Trophoblast cell (in vitro differentiated cells and primary cell): ENCODE results near the gene FGR.

ENCODE experiments used
- DNase-seq, 2 donors: peaks; one replicate each; pipeline ENCODE4 v3.0.0-alpha.2; 2016
- H2AFZ ChIP-seq: 2 replicates; pipeline ENCODE4 v1.6.1; 2013; ENCODE audit warnings: low read length, moderate library complexity, mild to moderate bottlenecking; ENCODE audit not compliant: insufficient read depth, poor library complexity
- H2AK5ac ChIP-seq: 2 replicates; pipeline ENCODE4 v1.6.1; 2013; ENCODE audit warnings: mild to moderate bottlenecking, low read length
- H2BK120ac ChIP-seq: 2 replicates; pipeline ENCODE4 v1.6.1; 2013; ENCODE audit warnings: low read length, mild to moderate bottlenecking, moderate library complexity; ENCODE audit not compliant: insufficient read depth, poor library complexity
- H2BK12ac ChIP-seq: 2 replicates; pipeline ENCODE4 v1.6.1; 2013; ENCODE audit warnings: mild to moderate bottlenecking, low read length, moderate library complexity
- H2BK5ac ChIP-seq: 2 replicates; pipeline ENCODE4 v1.6.1; 2013; ENCODE audit warnings: low read length, low read depth, moderate library complexity, mild to moderate bottlenecking; ENCODE audit not compliant: poor library complexity
- H3K14ac ChIP-seq: 2 replicates; pipeline ENCODE4 v1.6.1; 2013; ENCODE audit warnings: mild to moderate bottlenecking, low read length
- H3K18ac ChIP-seq: 2 replicates; pipeline ENCODE4 v1.6.1; 2013; ENCODE audit warnings: mild to moderate bottlenecking, low read length
- H3K23ac ChIP-seq: 2 replicates; pipeline ENCODE4 v1.6.1; 2013; ENCODE audit warnings: low read length
- H3K27ac ChIP-seq: 2 replicates; pipeline ENCODE4 v1.5.1; 2013; ENCODE audit warnings: low read depth, mild to moderate bottlenecking, inconsistent platforms, low read length, moderate library complexity
- H3K27me3 ChIP-seq: 2 replicates; pipeline ENCODE4 v1.6.1; 2013; ENCODE audit warnings: inconsistent platforms, mild to moderate bottlenecking, low read length, moderate library complexity; ENCODE audit not compliant: insufficient read depth
- H3K36me3 ChIP-seq, 2 experiments: 1 replicate in 1 of 2; 2 replicates in 1 of 2; pipeline ENCODE4 v1.6.1; 2013; ENCODE audit warnings: low read length in 2 of 2, mild to moderate bottlenecking in 2 of 2, moderate library complexity in 1 of 2; ENCODE audit not compliant: insufficient read depth in 2 of 2, control insufficient read depth in 1 of 2
- H3K4ac ChIP-seq: 2 replicates; pipeline ENCODE4 v1.6.1; 2013; ENCODE audit warnings: low read depth, mild to moderate bottlenecking, low read length, moderate library complexity
- H3K4me1 ChIP-seq, 2 experiments: 1 replicate in 1 of 2; 2 replicates in 1 of 2; pipeline ENCODE4 v1.6.1; 2013; ENCODE audit warnings: low read length in 2 of 2, mild to moderate bottlenecking in 2 of 2, moderate library complexity in 1 of 2; ENCODE audit not compliant: insufficient read depth in 2 of 2, control insufficient read depth in 1 of 2
- H3K4me2 ChIP-seq: 2 replicates; pipeline ENCODE4 v1.6.1; 2013; ENCODE audit warnings: inconsistent platforms, mild to moderate bottlenecking, low read length, moderate library complexity
- H3K4me3 ChIP-seq: 2 replicates; pipeline ENCODE4 v1.5.1; 2013; ENCODE audit warnings: mild to moderate bottlenecking, low read depth, low read length, inconsistent platforms
- H3K79me1 ChIP-seq: one replicate; pipeline ENCODE4 v1.6.1; 2013; ENCODE audit warnings: low read length
- H3K79me2 ChIP-seq: 2 replicates; pipeline ENCODE4 v1.6.1; 2013; ENCODE audit warnings: low read length, mild to moderate bottlenecking; ENCODE audit not compliant: control insufficient read depth, insufficient read depth, poor library complexity
- H3K9ac ChIP-seq: 2 replicates; pipeline ENCODE4 v1.6.1; 2013; ENCODE audit warnings: mild to moderate bottlenecking, low read length
- H3K9me3 ChIP-seq: 2 replicates; pipeline ENCODE4 v1.6.1; 2013; ENCODE audit warnings: low read depth, mild to moderate bottlenecking, control low read depth, inconsistent platforms, low read length; ENCODE audit not compliant: insufficient read depth
- H4K12ac ChIP-seq: 2 replicates; pipeline ENCODE4 v1.6.1; 2013; ENCODE audit warnings: low read depth, mild to moderate bottlenecking, low read length, moderate library complexity
- H4K8ac ChIP-seq: 2 replicates; pipeline ENCODE4 v1.6.1; 2013; ENCODE audit warnings: low read depth, mild to moderate bottlenecking, low read length, moderate library complexity
- H4K91ac ChIP-seq: one replicate; pipeline ENCODE4 v1.6.1; 2013; ENCODE audit warnings: low read depth, mild to moderate bottlenecking, low read length, moderate library complexity
- WGBS: extraction: QIAGEN DNeasy Blood & Tissue Kit; methylation state at CpG from one replicate; pipeline ENCODE4 v1.1.7; 2013; ENCODE audit warnings: missing lambda C conversion rate; ENCODE audit not compliant: insufficient read length, insufficient coverage; ENCODE audit errors: extremely low coverage; 5-methylcytosine and 5-hydroxymethylcytosine counted together

FGR gene

DNA sequence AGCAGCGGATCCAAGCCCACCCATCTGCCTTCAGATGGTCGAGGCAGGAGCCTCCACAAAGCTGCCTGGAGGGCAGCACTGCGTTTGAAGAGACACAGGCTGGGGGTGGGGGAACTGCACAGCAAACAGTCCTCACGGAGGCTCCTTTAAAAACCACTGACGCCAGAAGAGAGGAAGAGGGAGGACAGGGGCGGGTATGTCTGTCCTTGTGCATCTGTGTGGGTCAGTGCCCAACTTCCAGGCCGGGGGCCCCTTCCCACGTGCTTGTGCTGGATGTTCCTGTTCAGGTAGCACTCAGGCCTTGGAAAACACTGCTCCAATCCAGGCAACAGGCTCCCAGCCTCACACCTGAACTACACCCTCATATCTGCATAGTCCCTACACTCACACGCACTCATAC is 38.7 kb downstream of the FGR start:
- Histone ChIP-seq H2BK12ac (peak overlapping the region; percentile 2), H3K27me3 (no peaks in the 10 kb centered on the region), H3K23ac (no peak overlapping the region), H3K36me3 (peaks cover 18 to 25% of the 10 kb centered on the region in 2 experiments), H4K12ac (no peak overlapping the region), H4K91ac (peak overlapping the region; percentile 76), H3K4ac (peak overlapping the region; percentile 89), H3K9me3 (peaks cover 10% of the 10 kb centered on the region), H4K8ac (no peak overlapping the region), H3K79me1 (peaks cover 43% of the 10 kb centered on the region), H3K18ac (peak overlapping the region; percentile 17), H3K79me2 (peaks cover 67% of the 10 kb centered on the region), H3K4me2 (peak overlapping the region; percentile 20), H3K27ac (peak overlapping the region; percentile 93), H2AK5ac (peak overlapping the region; percentile 29), H3K4me3 (no peak overlapping the region), H3K9ac (no peak overlapping the region), H2AFZ (no peak overlapping the region), H3K14ac (peak overlapping the region; percentile 25), H2BK120ac (peak overlapping the region; percentile 9), H2BK5ac (peak overlapping the region; percentile 15), H3K4me1 (peaks cover 76 to 83% of the 10 kb centered on the region in 2 experiments)
- no CpG with 5 or more reads among the region's 9 CpGs for WGBS
- DNase-seq: no peak

DNA sequence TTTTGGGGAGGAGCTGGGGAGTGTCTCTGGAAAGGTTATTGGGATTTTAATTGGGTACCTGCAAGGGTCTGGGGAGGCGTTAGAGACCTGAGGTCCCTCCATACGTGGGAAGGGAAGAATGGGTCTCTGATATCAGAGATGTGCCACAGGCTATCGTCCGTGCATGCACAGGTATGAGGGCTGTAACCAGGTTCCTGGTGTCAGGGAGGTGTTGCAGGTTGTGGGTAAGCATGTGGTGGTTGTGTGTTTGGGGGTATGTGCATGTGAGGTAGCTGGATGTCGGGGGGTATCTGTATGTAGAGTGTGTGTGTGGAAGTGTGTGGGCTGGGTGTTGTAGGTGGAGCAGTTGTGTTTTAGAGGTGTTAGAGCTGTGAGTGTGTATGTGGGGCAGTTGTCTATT is 39.4 kb downstream of the FGR start:
- Histone ChIP-seq H3K79me1 (peaks cover 43% of the 10 kb centered on the region), H3K4ac (peak overlapping the region; percentile 89), H3K9ac (no peak overlapping the region), H2BK5ac (peak overlapping the region; percentile 15), H3K4me1 (peaks cover 71 to 78% of the 10 kb centered on the region in 2 experiments), H3K4me3 (no peak overlapping the region), H2AK5ac (peak overlapping the region; percentile 0), H4K8ac (peak overlapping the region; percentile 41), H2BK120ac (peak overlapping the region; percentile 9), H2BK12ac (peak overlapping the region; percentile 2), H3K23ac (no peak overlapping the region), H3K18ac (peak overlapping the region; percentile 17), H2AFZ (no peak overlapping the region), H3K36me3 (peaks cover 17 to 28% of the 10 kb centered on the region in 2 experiments), H3K14ac (peak overlapping the region; percentile 25), H4K12ac (no peak overlapping the region), H4K91ac (peak overlapping the region; percentile 76), H3K27ac (peak overlapping the region; percentile 93), H3K4me2 (peak overlapping the region; percentile 49), H3K9me3 (peaks cover 12% of the 10 kb centered on the region), H3K79me2 (peaks cover 62% of the 10 kb centered on the region), H3K27me3 (no peaks in the 10 kb centered on the region)
- no CpG with 5 or more reads among the region's 5 CpGs for WGBS
- no peak for DNase-seq

DNA sequence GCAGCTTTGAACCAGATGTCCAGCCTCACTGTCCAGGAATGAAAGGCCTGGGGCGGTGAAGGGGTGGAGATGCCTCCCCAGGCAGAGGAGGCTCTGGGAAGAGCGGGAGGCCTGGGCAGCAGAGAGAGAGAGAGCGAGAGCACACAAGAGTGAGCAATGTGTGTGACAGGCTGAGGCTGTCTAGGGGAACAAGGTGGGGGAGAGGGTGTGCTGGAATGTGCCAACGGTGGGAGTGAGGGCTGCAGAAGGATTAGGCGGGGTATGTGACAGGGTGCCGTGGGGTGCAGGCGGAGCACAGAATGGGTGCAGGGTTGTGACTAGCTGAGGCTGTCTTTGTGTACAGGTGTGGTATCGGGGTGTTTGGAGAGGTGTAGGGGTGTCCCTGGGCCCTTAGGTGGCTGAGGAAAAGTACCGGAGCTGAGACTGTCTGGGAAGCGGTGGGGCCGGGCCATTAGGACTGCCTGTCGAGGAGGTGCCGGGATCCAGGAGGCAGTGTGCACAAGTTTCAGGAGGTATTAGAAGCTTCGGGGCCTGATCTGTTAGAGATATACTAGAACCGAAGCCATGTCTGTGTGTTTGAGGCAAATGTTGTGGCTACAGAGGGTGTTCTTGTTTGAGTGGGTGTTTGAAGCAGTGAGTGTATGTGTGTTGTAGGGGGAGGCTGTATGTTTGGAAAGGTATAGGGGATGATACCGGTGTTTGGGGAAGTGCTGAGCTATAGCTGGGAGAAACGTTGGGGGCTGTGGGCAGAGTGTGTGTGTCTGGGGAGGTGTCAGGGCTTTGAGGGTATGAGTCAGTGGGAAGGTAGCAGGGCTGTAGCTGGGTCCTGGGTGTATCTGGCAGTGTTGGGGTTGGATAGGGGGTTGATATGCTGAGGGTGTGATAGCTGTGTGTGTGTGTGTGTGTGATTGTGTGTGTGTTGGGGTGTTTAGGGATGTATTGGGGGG is 40.1 kb downstream of the FGR start:
- Histone ChIP-seq H2AK5ac (peak overlapping the region; percentile 0), H3K14ac (peak overlapping the region; percentile 25), H3K4me3 (no peak overlapping the region), H3K4ac (peak overlapping the region; percentile 89), H3K27me3 (no peaks in the 10 kb centered on the region), H4K91ac (peak overlapping the region; percentile 76), H2AFZ (no peak overlapping the region), H2BK12ac (peak overlapping the region; percentile 16), H3K23ac (peak overlapping the region; percentile 23), H2BK120ac (peak overlapping the region; percentile 27), H2BK5ac (peak overlapping the region; percentile 25), H3K9me3 (peaks cover 12% of the 10 kb centered on the region), H3K18ac (peak overlapping the region; percentile 71), H4K12ac (no peak overlapping the region), H3K4me1 (peaks cover 67 to 73% of the 10 kb centered on the region in 2 experiments), H3K79me2 (peaks cover 60% of the 10 kb centered on the region), H3K4me2 (peak overlapping the region; percentile 49), H3K9ac (no peak overlapping the region), H4K8ac (peak overlapping the region; percentile 7), H3K36me3 (peaks cover 24 to 35% of the 10 kb centered on the region in 2 experiments), H3K27ac (peak overlapping the region; percentile 93), H3K79me1 (peaks cover 43% of the 10 kb centered on the region)
- WGBS: no CpG with 5 or more reads among the region's 17 CpGs
- peak; percentile 79 to 83 for DNase-seq

DNA sequence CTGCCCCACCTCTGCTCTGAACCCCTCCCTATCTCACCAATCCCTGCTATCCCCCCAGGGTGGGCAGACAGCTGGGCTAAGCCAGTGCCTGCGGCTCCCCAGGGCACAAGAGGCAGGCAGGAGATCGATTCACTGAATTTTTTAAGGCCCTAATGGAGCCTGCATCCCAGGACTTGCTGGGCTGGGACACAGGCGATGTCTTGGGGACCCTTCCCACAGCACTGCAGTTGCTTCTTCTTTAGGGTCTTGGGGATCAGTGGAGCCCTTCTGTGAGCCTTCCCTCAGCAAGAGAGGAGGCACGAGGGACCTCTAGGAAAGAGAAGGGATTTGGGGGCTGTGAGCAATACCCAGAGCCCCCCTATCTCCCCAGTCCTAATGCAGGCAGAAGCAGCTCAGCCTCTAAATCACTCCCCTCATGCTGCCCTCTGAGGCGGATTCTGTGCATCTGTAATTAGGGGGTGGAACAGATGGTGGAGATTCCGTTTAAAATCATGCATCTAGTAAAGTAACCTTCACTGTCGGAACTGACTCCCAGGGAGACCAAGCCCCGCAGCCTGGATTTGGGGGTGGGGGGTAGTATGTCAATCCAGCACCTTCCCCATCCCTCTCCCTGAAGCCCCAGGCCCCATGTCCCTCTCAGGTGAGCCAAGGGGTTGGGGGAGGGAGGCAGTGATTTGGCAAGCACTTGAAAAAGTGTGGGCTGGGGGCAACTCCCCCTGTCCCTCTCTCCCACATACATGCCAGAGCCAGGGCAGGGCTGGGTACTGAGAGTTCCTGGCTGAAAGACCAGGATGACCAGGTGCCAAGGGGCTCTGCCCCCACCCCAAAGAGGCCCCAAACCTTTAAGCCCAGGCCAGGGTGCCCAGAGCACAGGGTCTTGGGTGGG is 41.1 kb downstream of the FGR start:
- Histone ChIP-seq H3K4ac (peak overlapping the region; percentile 89), H3K4me2 (peak overlapping the region; percentile 49), H2AK5ac (peak overlapping the region; percentile 21), H2BK5ac (peak overlapping the region; percentile 25), H2BK120ac (peak overlapping the region; percentile 2), H3K36me3 (peaks cover 32 to 45% of the 10 kb centered on the region in 2 experiments), H3K18ac (peak overlapping the region; percentile 76), H3K14ac (peak overlapping the region; percentile 54), H2AFZ (no peak overlapping the region), H2BK12ac (no peak overlapping the region), H3K27me3 (no peaks in the 10 kb centered on the region), H3K79me2 (peaks cover 56% of the 10 kb centered on the region), H4K8ac (peak overlapping the region; percentile 14), H4K91ac (peak overlapping the region; percentile 52), H3K9ac (peak overlapping the region; percentile 36), H3K23ac (no peak overlapping the region), H3K4me1 (peaks cover 58 to 65% of the 10 kb centered on the region in 2 experiments), H3K27ac (peak overlapping the region; percentile 93), H4K12ac (no peak overlapping the region), H3K79me1 (peaks cover 42% of the 10 kb centered on the region), H3K9me3 (peaks cover 12% of the 10 kb centered on the region), H3K4me3 (no peak overlapping the region)
- DNase-seq: no peak
- no CpG with 5 or more reads among the region's 8 CpGs for WGBS
